Measurements from ENCODE around the gene GPR107. TPM values are rescaled to one million over a fixed set of nuclear protein-coding genes. Genes with fewer than 3 reads are reported as not detected.

Gene GPR107
- polyA plus RNA-seq, 2 of the 4 experiments (the other 2 are of a cell fraction), result 28.1 to 45.1 TPM

DNA sequence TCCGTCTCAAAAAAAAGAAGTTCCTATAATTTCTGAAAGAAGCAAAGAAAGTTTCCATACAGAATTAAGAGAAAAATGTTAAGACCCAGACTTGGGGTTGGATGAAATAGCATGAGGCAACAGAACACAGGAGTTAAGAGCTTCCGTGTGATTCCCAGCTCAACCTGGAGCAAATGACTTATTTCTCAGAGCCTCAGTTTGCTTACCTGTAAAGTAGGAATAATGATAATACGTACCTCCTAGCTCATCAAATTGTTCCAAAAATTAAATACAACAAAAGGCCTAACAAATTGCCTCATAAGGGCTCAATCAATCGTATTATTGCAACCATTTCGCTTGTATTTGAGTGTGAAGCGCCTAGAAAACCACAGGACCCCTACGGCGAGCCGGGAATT, 600 bp upstream of the GPR107 start:
- DNase-seq (ENCODE audit: low read depth in 1 of 2, low spot score in 1 of 2) (no peak), ATAC-seq (no peak), FAIRE-seq (no peak)
- TF ChIP-seq SMC3 (IDR thresholded peaks at IDR 0.05), result no peak
- peak; percentile 90 for TF ChIP-seq KDM1A (IDR thresholded peaks at IDR 0.05; ENCODE audit: low read depth)
- no peak for TF ChIP-seq NR3C1 (IDR thresholded peaks at IDR 0.05)
- TF ChIP-seq MAFK (IDR thresholded peaks at IDR 0.05; ENCODE audit: partially characterized antibody), result no peak
- no peak for TF ChIP-seq RNF2 (IDR thresholded peaks at IDR 0.05; ENCODE audit: borderline replicate concordance, low read depth)
- peak; percentile 60; the same call in 1 of the 2 replicates for TF ChIP-seq HDAC2 (IDR thresholded peaks at IDR 0.05)
- no peak for TF ChIP-seq REST (IDR thresholded peaks at IDR 0.05)
- no peak for TF ChIP-seq PHF8 (IDR thresholded peaks at IDR 0.05; ENCODE audit: borderline replicate concordance, low read depth)
- no peak for TF ChIP-seq HOXB5 (CRISPR knock-in tag; IDR thresholded peaks at IDR 0.05)
- Histone ChIP-seq H3K9me3 (no peaks in the 10 kb centered on the region), H3K27ac (peak overlapping the region; percentile 92 to 97), H3K4me3 (peak overlapping the region; percentile 67), H3K4me1 (peaks cover 17% of the 10 kb centered on the region), H3K4me2 (peak overlapping the region; percentile 100)
- ChIA-PET POLR2A (interaction anchor here (1.2 to 2.1 kb wide), 3 partner anchors 9 to 165 kb away, joined by 4 to 28 read pairs (median 4); partner anchors contain the start of gene FNBP1), CTCF (interaction anchor here (1.5 to 2.1 kb wide), 2 partner anchors 8 to 166 kb away, joined by 3 to 6 read pairs; no protein-coding TSS in a partner anchor)
- 9% methylated on average over 9 of the region's 9 CpGs for WGBS (ENCODE audit: missing lambda C conversion rate)

GRCh38 chr9:130054325-130054786, 650 bp downstream of the GPR107 start:
- ChIA-PET CTCF (interaction anchor here (1.5 to 2.1 kb wide), 2 partner anchors 10 to 168 kb away, joined by 3 to 6 read pairs; no protein-coding TSS in a partner anchor), POLR2A (interaction anchor here (1.2 to 2.1 kb wide), 3 partner anchors 11 to 166 kb away, joined by 4 to 28 read pairs (median 4); partner anchors contain the start of gene FNBP1)
- FAIRE-seq (no peak), DNase-seq (ENCODE audit: low read depth in 1 of 2, low spot score in 1 of 2) (no peak), ATAC-seq (peak in 1 of 2 experiments; percentile 59; a peak in 5 of 6 replicates)
- H3K9me3 ChIP-seq, result no peaks in the 10 kb centered on the region
- TF ChIP-seq POLR2A (IDR thresholded peaks at IDR 0.05; ENCODE audit: low read length) (no peak), CTCF (IDR thresholded peaks at IDR 0.05) (no peak), RNF2 (IDR thresholded peaks at IDR 0.05; ENCODE audit: borderline replicate concordance, low read depth) (no peak), ZSCAN20 (CRISPR knock-in tag; IDR thresholded peaks at IDR 0.05) (no peak), E2F6 (IDR thresholded peaks at IDR 0.05; ENCODE audit: borderline replicate concordance, low read depth) (no peak), MAX (IDR thresholded peaks at IDR 0.05) (no peak), MAZ (IDR thresholded peaks at IDR 0.05; ENCODE audit: borderline replicate concordance, low read depth, low read length) (no peak), SMC3 (IDR thresholded peaks at IDR 0.05) (no peak), TP53 (CRISPR knock-in tag; IDR thresholded peaks at IDR 0.05) (no peak), ZFP36 (IDR thresholded peaks at IDR 0.05; ENCODE audit: borderline replicate concordance, partially characterized antibody) (no peak), RAD21 (conservative IDR thresholded peaks at IDR 0.05 in 1 of 2, IDR thresholded peaks at IDR 0.05 in 1 of 2) (no peak), BHLHE40 (IDR thresholded peaks at IDR 0.05; ENCODE audit: low read depth, low read length) (no peak), NFE2L2 (conservative IDR thresholded peaks at IDR 0.05; ENCODE audit: low read length) (no peak), EHMT2 (IDR thresholded peaks at IDR 0.05; ENCODE audit: low read depth) (no peak), CBX8 (IDR thresholded peaks at IDR 0.05) (no peak)
- TF ChIP-seq, protein P1, sequence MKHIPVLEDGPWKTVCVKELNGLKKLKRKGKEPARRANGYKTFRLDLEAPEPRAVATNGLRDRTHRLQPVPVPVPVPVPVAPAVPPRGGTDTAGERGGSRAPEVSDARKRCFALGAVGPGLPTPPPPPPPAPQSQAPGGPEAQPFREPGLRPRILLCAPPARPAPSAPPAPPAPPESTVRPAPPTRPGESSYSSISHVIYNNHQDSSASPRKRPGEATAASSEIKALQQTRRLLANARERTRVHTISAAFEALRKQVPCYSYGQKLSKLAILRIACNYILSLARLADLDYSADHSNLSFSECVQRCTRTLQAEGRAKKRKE (CRISPR knock-in tag; IDR thresholded peaks at IDR 0.05; ENCODE audit: low read depth), result no peak
- TF ChIP-seq, protein P2, sequence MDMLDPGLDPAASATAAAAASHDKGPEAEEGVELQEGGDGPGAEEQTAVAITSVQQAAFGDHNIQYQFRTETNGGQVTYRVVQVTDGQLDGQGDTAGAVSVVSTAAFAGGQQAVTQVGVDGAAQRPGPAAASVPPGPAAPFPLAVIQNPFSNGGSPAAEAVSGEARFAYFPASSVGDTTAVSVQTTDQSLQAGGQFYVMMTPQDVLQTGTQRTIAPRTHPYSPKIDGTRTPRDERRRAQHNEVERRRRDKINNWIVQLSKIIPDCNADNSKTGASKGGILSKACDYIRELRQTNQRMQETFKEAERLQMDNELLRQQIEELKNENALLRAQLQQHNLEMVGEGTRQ (IDR thresholded peaks at IDR 0.05), result no peak
- TF ChIP-seq, protein P3, sequence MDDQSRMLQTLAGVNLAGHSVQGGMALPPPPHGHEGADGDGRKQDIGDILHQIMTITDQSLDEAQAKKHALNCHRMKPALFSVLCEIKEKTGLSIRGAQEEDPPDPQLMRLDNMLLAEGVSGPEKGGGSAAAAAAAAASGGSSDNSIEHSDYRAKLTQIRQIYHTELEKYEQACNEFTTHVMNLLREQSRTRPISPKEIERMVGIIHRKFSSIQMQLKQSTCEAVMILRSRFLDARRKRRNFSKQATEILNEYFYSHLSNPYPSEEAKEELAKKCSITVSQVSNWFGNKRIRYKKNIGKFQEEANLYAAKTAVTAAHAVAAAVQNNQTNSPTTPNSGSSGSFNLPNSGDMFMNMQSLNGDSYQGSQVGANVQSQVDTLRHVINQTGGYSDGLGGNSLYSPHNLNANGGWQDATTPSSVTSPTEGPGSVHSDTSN (IDR thresholded peaks at IDR 0.05), result no peak
- H3K4me1 ChIP-seq, result peaks cover 17% of the 10 kb centered on the region
- WGBS (ENCODE audit: missing lambda C conversion rate), result 2% methylated on average over 14 of the region's 14 CpGs
- peak overlapping the region; percentile 67 for H3K4me3 ChIP-seq
- peak overlapping the region; percentile 84 for H3K4me2 ChIP-seq
- H3K27ac ChIP-seq, result peak overlapping the region; percentile 92 to 97

Measured in A549 (cell line).